B cell (primary cell): ENCODE data around the gene CANT1. TPM values are rescaled to one million over a fixed set of nuclear protein-coding genes. Genes with fewer than 3 reads are reported as not detected.

Source experiments
- ATAC-seq: fragments of 200-7000 bp; cut with Tn5 transposase; one replicate; pipeline ENCODE4 v1.10.0; 2021; ENCODE audit warnings: low read depth, mild to moderate bottlenecking, moderate number of reproducible peaks, moderate library complexity
- CTCF ChIA-PET: fragments of 350-600 bp; sonication (Branson Sonifier 250); formaldehyde crosslinking; loops from one replicate; lab custom pipeline; 2021; ENCODE audit warnings: antibody characterized with exemption, inconsistent platforms; lab: Charles Lee
- POLR2A ChIA-PET: fragments of 350-600 bp; sonication (Branson Sonifier 250); formaldehyde crosslinking; loops from one replicate; lab custom pipeline; 2021; ENCODE audit warnings: antibody characterized with exemption; lab: Charles Lee
- DNase-seq: peaks from one replicate; pipeline ENCODE4 v3.0.0; 2013
- H2AFZ ChIP-seq: 2 replicates; pipeline ENCODE4 v1.6.1; 2012; ENCODE audit warnings: mild to moderate bottlenecking, low read depth, low read length; ENCODE audit not compliant: insufficient read depth, poor library complexity, severe bottlenecking
- H3K27ac ChIP-seq, 2 donors: 1 replicate in 1 of 2; 2 replicates in 1 of 2; pipeline ENCODE4 v1.5.1; 2012 to 2013; ENCODE audit warnings: low read length in 2 of 2, mild to moderate bottlenecking in 2 of 2, moderate library complexity in 1 of 2
- H3K27me3 ChIP-seq, 4 experiments: fragments of 200-600 bp in 1 of 4; sonication (generic) in 1 of 4; replicated peaks in 1 of 4; 1 replicate in 2 of 4; 2 replicates in 2 of 4; pipeline versions ENCODE4 v1.6.1 to v1.7.0; 2013 to 2016; ENCODE audit warnings: low read length in 3 of 4, mild to moderate bottlenecking in 2 of 4, mixed read lengths in 1 of 4, moderate library complexity in 1 of 4; ENCODE audit not compliant: insufficient read depth in 4 of 4, control insufficient read depth in 3 of 4; ENCODE audit errors: control extremely low read depth in 1 of 4
- H3K36me3 ChIP-seq, 2 experiments: replicated peaks in 1 of 2; 1 replicate in 1 of 2; 2 replicates in 1 of 2; pipeline versions ENCODE4 v1.6.1 to v1.7.1; 2013; ENCODE audit warnings: low read length in 1 of 2; ENCODE audit not compliant: insufficient read depth in 2 of 2, control insufficient read depth in 1 of 2; ENCODE audit errors: control extremely low read depth in 1 of 2, extremely low read depth in 1 of 2
- H3K4me1 ChIP-seq, 2 donors: fragments of 200-600 bp in 1 of 2; sonication (generic) in 1 of 2; 1 replicate in 1 of 2; 2 replicates in 1 of 2; pipeline versions ENCODE4 v1.5.1 to v1.6.1; 2013 to 2017; ENCODE audit warnings: low read length in 2 of 2; ENCODE audit not compliant: control insufficient read depth in 2 of 2, insufficient read depth in 2 of 2
- H3K4me2 ChIP-seq: replicated peaks from 2 replicates; pipeline ENCODE3; 2012; ENCODE audit warnings: mild to moderate bottlenecking, low read depth, low read length; ENCODE audit not compliant: poor library complexity, severe bottlenecking
- H3K4me3 ChIP-seq, 5 experiments: fragments of 200-600 bp in 1 of 5; sonication (generic) in 1 of 5; 1 replicate in 3 of 5; 2 replicates in 2 of 5; pipeline versions ENCODE4 v1.5.1 to v1.7.0; 2011 to 2016; ENCODE audit warnings: low read length in 4 of 5, mild to moderate bottlenecking in 4 of 5, low read depth in 2 of 5, control low read depth in 1 of 5, moderate library complexity in 1 of 5; ENCODE audit not compliant: insufficient read depth in 1 of 5; ENCODE audit errors: control extremely low read depth in 1 of 5, extremely low read depth in 1 of 5
- H3K79me2 ChIP-seq: fragments of 200-600 bp; sonication (generic); one replicate; pipeline ENCODE4 v1.6.0; 2016; ENCODE audit warnings: low read length; ENCODE audit not compliant: control insufficient read depth, insufficient read depth
- H3K9ac ChIP-seq: fragments of 200-600 bp; sonication (generic); 2 replicates; pipeline ENCODE4 v1.6.1; 2017; ENCODE audit warnings: mild to moderate bottlenecking, low read length, moderate library complexity
- H3K9me3 ChIP-seq, 3 donors: one replicate each; pipeline versions ENCODE4 v1.6.1 to v1.7.1; 2013; ENCODE audit warnings: low read length in 2 of 3; ENCODE audit not compliant: control insufficient read depth in 2 of 3, insufficient read depth in 1 of 3; ENCODE audit errors: control extremely low read depth in 1 of 3
- H4K20me1 ChIP-seq: 2 replicates; pipeline ENCODE4 v1.6.0; 2012; ENCODE audit warnings: mild to moderate bottlenecking, low read length; ENCODE audit not compliant: insufficient read depth, control insufficient read depth, poor library complexity, severe bottlenecking
- H3K27ac Mint-ChIP-seq: one replicate; pipeline ENCODE4 v1.8.0; 2021; ENCODE audit warnings: mixed read lengths
- H3K27me3 Mint-ChIP-seq: one replicate; pipeline ENCODE4 v1.8.0; 2021; ENCODE audit warnings: mixed read lengths
- H3K4me1 Mint-ChIP-seq: one replicate; pipeline ENCODE4 v1.8.0; 2021; ENCODE audit warnings: mixed read lengths
- H3K4me3 Mint-ChIP-seq: one replicate; pipeline ENCODE4 v1.8.0; 2021; ENCODE audit warnings: mixed read lengths
- H3K9me3 Mint-ChIP-seq: one replicate; pipeline ENCODE4 v1.8.0; 2022; ENCODE audit warnings: mixed read lengths; ENCODE audit not compliant: insufficient read depth
- EZH2 ChIP-seq: IDR thresholded peaks from 2 replicates; pipeline ENCODE4 v1.6.1; 2012; ENCODE audit warnings: borderline replicate concordance, low read depth, mild to moderate bottlenecking, moderate library complexity, low read length; ENCODE audit not compliant: insufficient read depth, poor library complexity, severe bottlenecking
- WGBS: methylation state at CpG from one replicate; pipeline ENCODE4 v1.1.5; 2013; ENCODE audit warnings: missing lambda C conversion rate; ENCODE audit not compliant: insufficient coverage; 5-methylcytosine and 5-hydroxymethylcytosine counted together
- intact Hi-C: fragments of 100-400 bp; cut with micrococcal nuclease; formaldehyde crosslinking; loops from one replicate; pipeline ENCODE4 v1.10.0; 2022
- polyA plus RNA-seq: library from polyadenylated mRNA; depleted of rRNA; stranded (reverse); fragments of >200 nt; gene quantifications from 2 replicates; pipeline ENCODE4 v1.2.3, GENCODE V29; 2012
- total RNA-seq, 2 donors: library from RNA; stranded (reverse); fragments of 120-200 nt in 1 of 2; gene quantifications; 1 replicate in 1 of 2; 2 replicates in 1 of 2; pipeline versions ENCODE4 v1.2.3 to v1.2.4, GENCODE V29; 2013 to 2022
- TF ChIP-seq, protein P1 (sequence below): fragments of 200-600 bp; IDR thresholded peaks from one replicate; pipeline ENCODE4 v1.8.0; 2022; ENCODE audit warnings: antibody characterized with exemption, mild to moderate bottlenecking

The CANT1 gene
- total and polyA plus RNA-seq, 2 donors (not counting 1 experiment from before 2014, with no cell fraction given), result 17.3 to 44.2 TPM

GRCh38 chr17:79000396-79001189 is 9.0 kb downstream of the CANT1 start:
- no peaks in the 10 kb centered on the region for H3K27me3 Mint-ChIP-seq
- Histone ChIP-seq H3K36me3 (peaks cover 0 to 60% of the 10 kb centered on the region in 2 experiments), H4K20me1 (peaks cover 85% of the 10 kb centered on the region), H2AFZ (no peak overlapping the region), H3K4me2 (no peak overlapping the region), H3K4me3 (no peak overlapping the region), H3K27me3 (no peaks in the 10 kb centered on the region), H3K27ac (no peak overlapping the region), H3K9me3 (no peaks in the 10 kb centered on the region), H3K4me1 (peaks cover 0 to 3% of the 10 kb centered on the region in 2 donors), H3K9ac (no peak overlapping the region), H3K79me2 (peaks cover 53% of the 10 kb centered on the region)
- H3K4me3 Mint-ChIP-seq, result no peak overlapping the region
- ChIA-PET POLR2A (no interaction called here), CTCF (interaction anchor here (1.1 kb wide), 1 partner anchor 42 kb away, joined by 4 read pairs; no protein-coding TSS in a partner anchor)
- 95% methylated on average over 25 of the region's 25 CpGs for WGBS
- H3K9me3 Mint-ChIP-seq, result no peaks in the 10 kb centered on the region
- ATAC-seq, result no peak
- no peak for TF ChIP-seq EZH2
- TF ChIP-seq, protein P1, sequence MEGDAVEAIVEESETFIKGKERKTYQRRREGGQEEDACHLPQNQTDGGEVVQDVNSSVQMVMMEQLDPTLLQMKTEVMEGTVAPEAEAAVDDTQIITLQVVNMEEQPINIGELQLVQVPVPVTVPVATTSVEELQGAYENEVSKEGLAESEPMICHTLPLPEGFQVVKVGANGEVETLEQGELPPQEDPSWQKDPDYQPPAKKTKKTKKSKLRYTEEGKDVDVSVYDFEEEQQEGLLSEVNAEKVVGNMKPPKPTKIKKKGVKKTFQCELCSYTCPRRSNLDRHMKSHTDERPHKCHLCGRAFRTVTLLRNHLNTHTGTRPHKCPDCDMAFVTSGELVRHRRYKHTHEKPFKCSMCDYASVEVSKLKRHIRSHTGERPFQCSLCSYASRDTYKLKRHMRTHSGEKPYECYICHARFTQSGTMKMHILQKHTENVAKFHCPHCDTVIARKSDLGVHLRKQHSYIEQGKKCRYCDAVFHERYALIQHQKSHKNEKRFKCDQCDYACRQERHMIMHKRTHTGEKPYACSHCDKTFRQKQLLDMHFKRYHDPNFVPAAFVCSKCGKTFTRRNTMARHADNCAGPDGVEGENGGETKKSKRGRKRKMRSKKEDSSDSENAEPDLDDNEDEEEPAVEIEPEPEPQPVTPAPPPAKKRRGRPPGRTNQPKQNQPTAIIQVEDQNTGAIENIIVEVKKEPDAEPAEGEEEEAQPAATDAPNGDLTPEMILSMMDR, result no peak
- DNase-seq, result no peak
- intact Hi-C loops, result no loop called here
- peaks cover 7% of the 10 kb centered on the region for H3K4me1 Mint-ChIP-seq
- no peak overlapping the region for H3K27ac Mint-ChIP-seq

- H3K79me2 ChIP-seq, result peaks cover 47% of the 10 kb centered on the region
- no peaks in the 10 kb centered on the region for H3K27me3 Mint-ChIP-seq
- no peak overlapping the region for H2AFZ ChIP-seq
- DNase-seq (no peak), ATAC-seq (no peak)
- no peak overlapping the region for H3K4me3 ChIP-seq
- peaks cover 85% of the 10 kb centered on the region for H4K20me1 ChIP-seq
- H3K27ac Mint-ChIP-seq, result no peak overlapping the region
- H3K9me3 ChIP-seq, result no peaks in the 10 kb centered on the region
- TF ChIP-seq, protein P1, result no peak
- no peak for TF ChIP-seq EZH2
- no peaks in the 10 kb centered on the region for H3K9me3 Mint-ChIP-seq
- H3K4me2 ChIP-seq, result no peak overlapping the region
- no peak overlapping the region for H3K4me3 Mint-ChIP-seq
- no peaks in the 10 kb centered on the region for H3K27me3 ChIP-seq
- CTCF ChIA-PET, result interaction anchor here (0.6 to 1.1 kb wide), 3 partner anchors 42 to 557 kb away, joined by 3 to 4 read pairs (median 4); no protein-coding TSS in a partner anchor
- no peaks in the 10 kb centered on the region for H3K4me1 ChIP-seq
- H3K27ac ChIP-seq, result no peak overlapping the region
- H3K36me3 ChIP-seq, result peaks cover 0 to 57% of the 10 kb centered on the region in 2 experiments
- no peak overlapping the region for H3K9ac ChIP-seq
- peaks cover 6% of the 10 kb centered on the region for H3K4me1 Mint-ChIP-seq
- intact Hi-C loops, result loop anchor here (10.0 kb wide), 1 partner anchor 45 kb away; no protein-coding TSS in a partner anchor
- WGBS, result over 99% methylated on average over 12 of the region's 12 CpGs
- POLR2A ChIA-PET, result no interaction called here
Measured at GRCh38 chr17:78999947-79000395, 9.6 kb downstream of the CANT1 start.
